Mesodermal cell (in vitro differentiated cells): ENCODE results near the gene DMRT1. TPM values are rescaled to one million over a fixed set of nuclear protein-coding genes. Genes with fewer than 3 reads are reported as not detected.

Experiments
- H3K27ac ChIP-seq: 2 replicates; pipeline ENCODE4 v1.7.0; 2013; ENCODE audit warnings: mild to moderate bottlenecking, low read depth, low read length, moderate library complexity; ENCODE audit not compliant: severe bottlenecking
- H3K36me3 ChIP-seq: 2 replicates; pipeline ENCODE4 v1.7.1; 2013; ENCODE audit warnings: mild to moderate bottlenecking, low read length, moderate library complexity; ENCODE audit not compliant: control insufficient read depth, insufficient read depth
- H3K4me1 ChIP-seq: one replicate; pipeline ENCODE4 v1.7.1; 2013; ENCODE audit warnings: mild to moderate bottlenecking, low read length; ENCODE audit not compliant: insufficient read depth, control insufficient read depth, poor library complexity, severe bottlenecking
- H3K4me3 ChIP-seq: 2 replicates; pipeline ENCODE4 v1.7.0; 2013; ENCODE audit warnings: low read length, control low read depth, mild to moderate bottlenecking; ENCODE audit not compliant: insufficient read depth, poor library complexity, severe bottlenecking; ENCODE audit errors: extremely low read depth
- H3K9me3 ChIP-seq: 2 replicates; pipeline ENCODE4 v1.7.1; 2013; ENCODE audit warnings: mild to moderate bottlenecking, low read length, moderate library complexity; ENCODE audit not compliant: control insufficient read depth
- WGBS, 2 experiments: methylation state at CpG; one replicate each; pipeline ENCODE4 v1.1.5; 2013; ENCODE audit warnings: missing lambda C conversion rate in 2 of 2; ENCODE audit not compliant: insufficient coverage in 2 of 2; 5-methylcytosine and 5-hydroxymethylcytosine counted together
- polyA plus RNA-seq, 2 experiments: library from polyadenylated mRNA; stranded (reverse); fragments of 50-300 nt; gene quantifications; one replicate each; pipeline ENCODE4 v1.2.3, GENCODE V29; 2013

DMRT1 gene
- not detected for polyA plus RNA-seq (2013, experiment 1 of 2)
- not detected for polyA plus RNA-seq (2013, experiment 2 of 2)

DNA sequence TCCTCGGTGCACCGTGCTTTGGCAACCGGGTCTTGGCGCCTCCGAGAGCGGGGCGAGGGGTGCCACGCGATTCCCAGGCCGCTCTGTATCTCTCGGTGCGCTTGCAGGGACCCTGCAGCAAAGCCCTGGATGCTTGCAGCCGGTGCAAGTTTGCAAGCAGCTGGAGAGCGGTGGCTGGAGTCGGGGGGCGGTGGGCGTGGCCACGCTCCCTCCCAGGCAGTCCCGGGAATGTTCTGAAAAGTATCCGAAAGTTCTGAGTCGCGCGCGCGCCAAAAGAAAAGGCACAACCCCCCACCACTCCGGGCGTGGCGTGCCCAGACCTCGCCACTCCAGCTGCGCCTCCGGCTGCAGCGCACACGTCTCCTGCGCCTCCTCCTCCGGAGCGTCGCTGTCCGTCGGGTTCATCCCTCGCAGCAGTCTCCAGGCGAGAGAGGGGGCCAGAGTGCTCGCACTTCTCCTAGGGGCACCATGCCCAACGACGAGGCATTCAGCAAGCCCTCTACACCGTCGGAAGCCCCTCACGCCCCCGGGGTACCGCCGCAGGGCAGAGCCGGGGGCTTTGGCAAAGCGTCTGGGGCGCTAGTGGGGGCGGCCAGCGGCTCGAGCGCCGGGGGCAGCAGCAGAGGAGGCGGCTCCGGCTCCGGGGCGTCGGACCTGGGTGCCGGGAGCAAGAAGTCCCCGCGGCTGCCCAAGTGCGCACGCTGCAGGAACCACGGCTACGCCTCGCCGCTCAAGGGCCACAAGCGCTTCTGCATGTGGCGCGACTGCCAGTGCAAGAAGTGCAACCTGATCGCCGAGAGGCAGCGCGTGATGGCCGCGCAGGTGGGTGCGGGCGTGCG lies at the start of gene DMRT1:
TSS of gene DMRT1 (plus strand) at position 327 of the 839 bp plus-strand sequence. CDS start at position 469, 142 bp downstream.
- WGBS, 2 experiments = 1 to 2% methylated on average over 55 to 81 of the region's 84 CpGs
- no peak within 1 kb of the TSS for H3K27ac ChIP-seq
- peaks cover 3% of the 10 kb centered on the region for H3K4me1 ChIP-seq
- H3K4me3 ChIP-seq = no peak within 1 kb of the TSS
- H3K36me3 ChIP-seq = no peaks in the 10 kb centered on the region
- no peaks in the 10 kb centered on the region for H3K9me3 ChIP-seq

DNA sequence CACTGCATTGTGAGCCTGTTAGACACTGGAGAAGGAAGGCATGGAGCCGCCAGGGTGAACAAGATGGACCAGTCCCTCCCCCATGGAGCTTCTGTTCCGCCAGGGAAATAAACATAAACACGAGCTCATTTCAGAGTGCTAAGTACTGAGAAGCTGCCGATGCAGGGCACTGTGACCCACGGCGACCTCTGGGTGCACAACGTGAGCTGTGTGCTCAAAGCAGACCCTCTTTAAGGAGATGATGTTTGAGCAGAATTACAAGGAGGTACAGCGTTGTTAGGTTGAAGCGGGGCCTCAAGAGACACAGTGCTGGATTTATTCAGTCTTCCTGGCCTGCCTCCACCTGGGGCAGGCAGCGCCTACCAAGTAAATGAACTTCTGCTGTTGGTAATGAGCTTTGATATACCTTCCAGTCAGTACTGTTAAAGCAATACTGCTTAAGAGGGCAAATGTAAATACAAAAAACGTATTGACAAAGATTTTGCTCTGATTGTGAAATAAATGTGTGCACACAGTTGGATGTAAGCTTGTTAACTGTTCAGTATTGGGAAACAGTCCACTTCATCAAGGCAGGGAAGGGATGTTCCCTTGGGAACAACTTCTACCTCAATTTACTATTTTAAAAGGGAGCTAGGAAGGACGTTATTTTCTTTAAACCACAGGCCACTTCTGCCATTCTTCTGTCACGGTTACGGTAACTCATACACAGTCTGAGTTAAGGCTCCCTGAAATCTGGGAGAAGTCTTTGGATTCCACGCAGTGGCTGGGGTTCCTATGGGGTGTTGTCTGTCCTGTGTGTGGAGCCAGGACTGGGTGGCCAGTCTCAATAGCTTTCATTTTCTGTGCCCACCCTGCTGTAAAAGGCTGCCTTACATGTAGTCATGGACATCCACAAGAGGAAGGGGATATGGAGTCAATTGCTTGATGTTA lies 48.9 kb upstream of the DMRT1 start:
- H3K36me3 ChIP-seq = no peaks in the 10 kb centered on the region
- no peak overlapping the region for H3K27ac ChIP-seq
- H3K4me3 ChIP-seq = no peak overlapping the region
- H3K4me1 ChIP-seq = no peaks in the 10 kb centered on the region
- 85 to 88% methylated on average over 11 to 12 of the region's 15 CpGs for WGBS, 2 experiments
- no peaks in the 10 kb centered on the region for H3K9me3 ChIP-seq

DNA sequence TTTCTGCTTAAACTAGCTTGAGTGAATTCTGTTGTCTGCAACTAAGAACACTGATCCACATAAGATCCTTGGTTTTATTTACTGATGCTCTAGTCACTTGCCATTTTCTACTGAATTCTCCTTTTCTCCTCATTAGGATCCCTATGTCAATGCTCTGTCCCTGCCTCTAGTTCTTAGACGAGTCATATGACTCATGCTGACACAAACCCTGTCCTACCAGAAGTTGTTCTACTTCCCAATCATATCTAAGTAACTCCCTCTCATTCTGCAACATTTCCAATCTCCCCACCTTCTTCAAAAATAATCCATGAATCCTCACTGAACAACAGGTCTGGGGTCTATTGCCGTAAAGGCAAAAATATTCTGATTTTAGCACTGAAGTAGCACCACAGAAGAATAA lies 47.1 kb upstream of the DMRT1 start:
- Histone ChIP-seq H3K9me3 (no peaks in the 10 kb centered on the region), H3K27ac (no peak overlapping the region), H3K4me3 (no peak overlapping the region), H3K36me3 (no peaks in the 10 kb centered on the region), H3K4me1 (no peaks in the 10 kb centered on the region)
- 85 to 87% methylated on average over 1 of the region's 2 CpGs for WGBS, 2 experiments

DNA sequence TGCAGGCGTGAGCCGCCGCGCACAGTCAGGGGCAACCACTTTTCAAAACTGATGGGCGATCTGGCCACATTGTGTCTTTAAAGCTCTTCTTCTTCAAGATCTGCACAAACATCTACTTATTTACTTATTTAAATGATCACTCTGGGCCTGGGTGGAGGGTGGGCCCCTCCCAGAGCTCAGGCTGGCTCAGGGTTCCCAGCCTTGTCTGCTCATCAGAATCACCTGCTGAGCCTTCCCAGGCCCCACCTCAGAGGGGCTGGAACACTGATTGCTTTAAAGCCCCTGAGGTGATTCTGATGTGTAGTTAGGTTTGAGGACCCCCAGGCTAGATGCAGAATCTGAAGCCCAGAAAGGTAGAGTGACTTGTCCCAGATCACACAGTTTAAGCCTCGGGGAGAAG lies 45.6 kb upstream of the DMRT1 start:
- no peaks in the 10 kb centered on the region for H3K36me3 ChIP-seq
- no peak overlapping the region for H3K27ac ChIP-seq
- H3K4me1 ChIP-seq = no peaks in the 10 kb centered on the region
- 87 to 97% methylated on average over 4 to 5 of the region's 6 CpGs for WGBS, 2 experiments
- no peaks in the 10 kb centered on the region for H3K9me3 ChIP-seq
- H3K4me3 ChIP-seq = no peak overlapping the region

DNA sequence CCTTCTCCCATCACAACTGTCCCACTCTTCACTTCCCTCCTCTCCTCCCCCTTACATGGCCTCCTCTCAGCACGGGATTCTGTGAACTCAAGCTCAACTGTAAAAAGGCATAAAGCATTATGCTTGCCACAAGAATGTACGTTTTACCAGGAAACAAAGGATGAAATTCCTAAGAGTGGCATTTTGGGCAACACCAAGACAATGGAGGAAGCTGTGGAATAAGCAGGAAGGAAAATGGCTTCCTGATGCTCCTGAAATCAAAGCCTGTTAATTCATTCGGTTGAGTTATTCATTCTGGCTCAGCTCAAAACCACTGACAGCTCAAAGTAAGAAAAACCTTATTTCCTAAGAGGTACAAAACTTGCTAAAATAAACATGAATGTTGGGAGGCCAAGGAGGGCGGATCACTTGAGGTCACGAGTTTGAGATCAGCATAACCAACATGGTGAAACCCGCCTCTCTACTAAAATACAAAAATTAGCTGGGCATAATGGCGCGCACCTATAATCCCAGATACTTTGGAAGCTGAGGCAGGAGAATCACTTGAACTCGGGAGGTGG lies 40.8 kb upstream of the DMRT1 start:
- Histone ChIP-seq H3K27ac (no peak overlapping the region), H3K4me1 (peaks cover 4% of the 10 kb centered on the region), H3K4me3 (no peak overlapping the region), H3K9me3 (no peaks in the 10 kb centered on the region), H3K36me3 (no peaks in the 10 kb centered on the region)
- WGBS, 2 experiments = 93 to 100% methylated on average over 5 of the region's 9 CpGs

DNA sequence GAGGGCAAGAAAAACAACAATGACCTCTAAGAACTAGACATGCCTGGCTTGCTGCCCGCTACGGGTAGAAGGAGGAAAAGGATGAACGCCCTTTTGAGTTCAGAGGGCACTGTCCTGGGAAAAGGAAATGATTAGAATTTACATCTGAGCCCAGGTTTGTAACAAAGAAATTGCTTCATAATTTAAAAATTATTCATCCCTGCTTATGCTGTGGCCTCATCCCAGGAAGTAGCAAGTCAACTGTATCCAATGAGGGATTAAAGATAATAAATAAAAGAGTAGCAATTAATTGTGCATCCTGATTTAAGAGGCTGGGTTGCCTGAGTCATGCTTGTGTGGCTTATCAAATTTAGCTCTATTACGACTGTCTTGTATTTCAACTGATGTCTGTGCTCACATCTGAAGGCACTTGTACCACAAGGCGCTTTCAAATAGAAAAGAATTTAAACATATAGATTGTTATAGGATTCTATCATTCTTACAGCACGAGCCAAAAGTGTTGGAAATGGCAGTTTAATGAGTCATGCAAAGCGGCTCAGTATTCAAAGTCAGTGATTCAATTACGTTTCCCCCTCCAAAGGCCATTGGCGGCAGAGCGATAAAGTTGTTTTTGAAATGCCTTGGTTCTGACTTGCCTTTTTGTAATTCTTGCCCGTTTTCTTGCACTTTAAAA lies 40.0 kb upstream of the DMRT1 start:
- Histone ChIP-seq H3K4me1 (peaks cover 4% of the 10 kb centered on the region), H3K27ac (no peak overlapping the region), H3K9me3 (no peaks in the 10 kb centered on the region), H3K36me3 (no peaks in the 10 kb centered on the region), H3K4me3 (no peak overlapping the region)
- 69 to 79% methylated on average over 6 to 7 of the region's 11 CpGs for WGBS, 2 experiments

DNA sequence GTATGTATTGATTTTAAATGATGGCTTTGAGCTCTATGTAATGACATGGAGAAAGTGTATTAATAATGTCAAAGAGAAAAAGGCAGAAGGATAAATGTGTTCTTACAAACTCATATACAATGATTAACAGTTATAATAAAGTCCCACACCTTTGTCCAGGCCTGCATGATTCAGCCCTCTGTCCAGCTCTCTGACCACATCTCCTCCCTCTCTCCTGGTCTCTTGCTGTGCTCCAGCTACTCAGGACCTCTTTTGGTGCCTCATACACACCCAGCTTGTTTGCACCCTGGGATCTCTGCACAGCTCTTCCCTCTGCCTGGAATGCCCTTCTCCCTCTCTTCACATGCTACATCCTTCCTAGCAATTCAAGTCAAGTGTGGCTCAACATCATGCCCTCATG lies 37.5 kb upstream of the DMRT1 start:
- Histone ChIP-seq H3K4me3 (no peak overlapping the region), H3K27ac (no peak overlapping the region), H3K4me1 (peaks cover 4% of the 10 kb centered on the region), H3K9me3 (no peaks in the 10 kb centered on the region), H3K36me3 (no peaks in the 10 kb centered on the region)

DNA sequence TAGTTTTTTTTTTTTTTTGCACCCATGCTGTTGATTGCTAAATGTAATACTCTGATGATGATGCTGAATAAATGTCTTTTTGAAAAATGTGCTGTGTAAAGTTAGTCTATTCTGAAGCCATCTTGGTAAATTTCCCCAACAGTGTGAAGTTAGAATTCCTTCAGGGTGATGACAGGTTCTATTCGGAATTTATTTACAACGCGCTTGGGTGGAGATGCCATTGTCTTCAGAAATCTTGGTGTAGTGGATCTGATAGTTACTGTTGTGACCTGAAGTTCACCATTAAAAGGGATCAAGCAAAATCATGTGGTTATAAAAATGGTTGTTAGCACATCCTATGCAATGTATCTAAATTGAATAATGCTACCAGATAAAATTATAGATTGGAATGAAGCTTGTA lies 36.3 kb upstream of the DMRT1 start:
- no peak overlapping the region for H3K27ac ChIP-seq
- peaks cover 4% of the 10 kb centered on the region for H3K4me1 ChIP-seq
- 70 to 93% methylated on average over 2 to 3 of the region's 3 CpGs for WGBS, 2 experiments
- no peak overlapping the region for H3K4me3 ChIP-seq
- no peaks in the 10 kb centered on the region for H3K9me3 ChIP-seq
- no peaks in the 10 kb centered on the region for H3K36me3 ChIP-seq

DNA sequence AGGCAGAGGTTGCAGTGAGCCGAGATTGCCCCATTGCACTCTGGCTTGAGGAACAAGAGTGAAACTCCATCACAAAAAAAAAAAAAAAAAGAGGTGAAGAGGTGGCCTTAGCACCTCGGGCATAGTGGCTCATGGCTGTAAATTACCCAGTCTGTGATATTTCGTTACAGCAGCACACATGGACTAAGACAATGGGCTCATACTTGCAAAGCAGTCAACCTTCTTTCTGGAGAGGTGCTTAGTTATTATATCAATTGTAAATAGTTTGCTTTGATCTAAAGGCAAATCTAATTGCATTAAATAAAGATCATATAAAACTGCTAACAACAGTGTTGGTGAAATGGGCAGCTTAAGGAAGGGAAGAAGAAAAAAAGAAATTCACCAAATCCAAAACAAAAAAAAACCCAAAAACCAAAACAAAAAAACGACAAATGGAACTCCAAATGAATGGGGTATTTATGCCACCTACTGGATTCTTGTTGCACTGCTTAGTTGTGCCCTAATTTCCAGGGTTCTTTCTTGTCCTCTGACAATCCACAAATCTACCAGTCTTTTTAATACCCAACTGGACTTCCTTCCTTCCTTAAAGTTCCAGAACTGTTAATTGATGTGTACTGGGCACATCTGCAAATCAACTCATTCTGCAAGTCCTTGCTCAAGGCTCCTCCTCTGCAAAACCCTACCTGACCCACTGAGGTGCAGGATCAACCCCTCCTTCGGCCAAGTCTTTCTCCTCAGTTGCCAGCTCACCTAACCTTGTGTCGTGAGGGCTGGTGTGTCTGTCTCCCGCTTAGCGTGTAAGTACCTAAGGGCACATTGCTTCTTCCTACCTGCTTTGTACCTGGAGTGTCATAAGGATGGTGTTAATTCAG lies 35.0 kb upstream of the DMRT1 start:
- peaks cover 4% of the 10 kb centered on the region for H3K4me1 ChIP-seq
- H3K9me3 ChIP-seq = no peaks in the 10 kb centered on the region
- no peak overlapping the region for H3K4me3 ChIP-seq
- no peak overlapping the region for H3K27ac ChIP-seq
- WGBS, 2 experiments = 43 to 63% methylated on average over 2 of the region's 8 CpGs
- no peaks in the 10 kb centered on the region for H3K36me3 ChIP-seq
